Right cardiac atrium (tissue), 5 donors: ENCODE measurements around the gene CNOT3. TPM values are rescaled to one million over a fixed set of nuclear protein-coding genes. Genes with fewer than 3 reads are reported as not detected.

Experiments
- ATAC-seq, 2 donors: fragments of 200-7000 bp; cut with Tn5 transposase; one replicate each; pipeline versions ENCODE4 v1.8.0 to v1.9.1; 2020; ENCODE audit warnings: moderate library complexity in 2 of 2, mild to moderate bottlenecking in 1 of 2
- DNase-seq, 3 donors: peaks; one replicate each; pipeline ENCODE4 v3.0.0-alpha.2; 2020
- H3K27ac ChIP-seq: one replicate; pipeline ENCODE4 v1.5.1; 2013; ENCODE audit warnings: mild to moderate bottlenecking, low read length, control low read depth, moderate library complexity
- H3K27me3 ChIP-seq: one replicate; pipeline ENCODE4 v1.6.1; 2013; ENCODE audit not compliant: control insufficient read depth, insufficient read depth
- H3K4me1 ChIP-seq: one replicate; pipeline ENCODE4 v1.6.1; 2013; ENCODE audit warnings: low read length; ENCODE audit not compliant: control insufficient read depth, insufficient read depth
- H3K4me3 ChIP-seq: one replicate; pipeline ENCODE4 v1.5.1; 2013; ENCODE audit warnings: low read length, control low read depth
- H3K9me3 ChIP-seq: one replicate; pipeline ENCODE4 v1.6.1; 2013; ENCODE audit warnings: low read length; ENCODE audit not compliant: control insufficient read depth
- whole genome bisulfite sequencing: extraction: QIAGEN DNeasy Blood & Tissue Kit; methylation state at CpG from one replicate; pipeline ENCODE4 v1.1.7; 2013; 5-methylcytosine and 5-hydroxymethylcytosine counted together
- intact Hi-C, 4 donors: fragments of 100-400 bp; cut with DNase I; formaldehyde crosslinking; loops; one replicate each; pipeline versions ENCODE4 v1.11.0 to v1.14.0; 2022 to 2023
- polyA plus RNA-seq: library from polyadenylated mRNA; stranded (reverse); fragments of 200-250 nt; gene quantifications from one replicate; pipeline ENCODE4 v1.2.3, GENCODE V29; 2013
- total RNA-seq, 4 donors: library from RNA; stranded (reverse); fragmentation: NEBNext Ultra II Directional; extraction: Animal tissue kit (Norgen Biotek cat#: 25700); gene quantifications; one replicate each; pipeline ENCODE4 v1.2.1, GENCODE V29; 2021
- donor health status: healthy with polysubstance abuse.
- donor health status: DM: no; HTN: yes; CAD: no.
- donor health status: DM: no; HTN: no; CAD: no.
- donor health status: DM: no; HTN: yes; CAD: no; lungs with severe emphysema.
- donor health status: DM: yes; HTN: yes; CAD: no.

CNOT3 gene
- total and polyA plus RNA-seq, 5 donors = 18.2 to 26.5 (median 20.9) TPM

DNA sequence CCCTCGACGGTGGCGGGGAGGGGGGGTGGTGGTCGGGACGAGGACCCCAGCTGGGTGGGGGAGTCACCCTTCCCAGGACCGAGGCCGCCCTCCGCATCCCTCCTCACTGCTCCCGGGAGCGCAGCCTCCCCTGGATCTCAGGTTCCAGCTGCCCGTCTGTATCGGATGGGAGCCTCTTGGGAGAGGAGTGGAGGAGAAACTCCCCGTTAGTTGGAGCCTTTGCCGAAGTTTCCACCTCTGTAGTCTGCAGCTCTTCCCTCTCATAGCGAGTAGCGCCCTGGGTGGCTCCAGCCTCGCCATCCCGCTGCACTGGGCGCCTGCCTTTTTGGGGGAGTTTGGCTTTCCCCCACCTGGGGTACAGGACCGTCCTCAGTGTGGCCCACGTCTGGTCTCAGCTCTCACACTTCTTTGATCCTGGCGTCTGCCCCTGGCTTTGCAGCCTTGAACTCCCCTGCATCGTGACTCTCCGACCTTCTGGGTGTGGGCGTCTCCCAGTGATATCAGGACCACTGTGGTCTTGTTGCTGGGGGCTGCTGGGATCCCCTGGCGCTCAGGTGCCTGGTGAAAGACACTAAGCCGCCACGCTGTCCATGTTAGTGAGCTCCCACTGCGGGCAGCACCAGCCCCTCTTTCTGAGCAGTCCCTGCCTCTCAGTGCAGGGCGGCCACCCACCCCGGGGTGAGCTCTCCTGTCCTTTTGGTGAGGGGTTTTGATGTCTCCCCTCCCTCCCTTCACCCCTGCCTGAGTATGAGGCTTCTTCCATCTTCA, 1.1 kb downstream of the CNOT3 start:
- intact Hi-C loops = no loop called here
- Histone ChIP-seq H3K27ac (no peak overlapping the region), H3K27me3 (no peaks in the 10 kb centered on the region), H3K9me3 (no peaks in the 10 kb centered on the region), H3K4me3 (peak overlapping the region; percentile 88), H3K4me1 (peaks cover 5% of the 10 kb centered on the region)
- ATAC-seq (no peak), DNase-seq (peak in 2 of 3 donors; percentile 49 to 69)
- WGBS = 23% methylated on average over 31 of the region's 31 CpGs

DNA sequence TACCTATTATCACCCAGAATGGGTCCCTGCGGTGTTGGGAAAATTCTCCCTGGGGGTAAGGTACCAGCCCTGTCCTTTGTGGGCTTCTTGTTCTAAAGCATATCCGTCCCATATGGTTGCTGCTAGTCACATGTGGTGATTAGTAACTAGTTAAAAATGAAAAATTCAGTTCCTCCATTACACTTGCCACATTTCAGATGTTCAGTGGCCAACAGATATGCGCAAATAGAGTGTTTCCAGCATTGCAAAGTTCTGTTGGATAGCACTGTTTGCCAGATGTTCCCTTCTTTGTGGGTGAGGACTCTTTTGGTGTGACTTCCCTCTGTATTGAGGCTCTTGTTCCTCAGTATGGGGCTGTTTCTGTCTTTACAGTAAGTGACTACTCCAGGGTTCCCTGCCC, 3.8 kb downstream of the CNOT3 start:
- H3K27ac ChIP-seq = no peak overlapping the region
- DNase-seq (no peak), ATAC-seq (no peak)
- WGBS = 92% methylated on average over 3 of the region's 3 CpGs
- H3K9me3 ChIP-seq = no peaks in the 10 kb centered on the region
- intact Hi-C loops = no loop called here
- H3K4me3 ChIP-seq = no peak overlapping the region
- H3K4me1 ChIP-seq = peaks cover 3% of the 10 kb centered on the region
- no peaks in the 10 kb centered on the region for H3K27me3 ChIP-seq

DNA sequence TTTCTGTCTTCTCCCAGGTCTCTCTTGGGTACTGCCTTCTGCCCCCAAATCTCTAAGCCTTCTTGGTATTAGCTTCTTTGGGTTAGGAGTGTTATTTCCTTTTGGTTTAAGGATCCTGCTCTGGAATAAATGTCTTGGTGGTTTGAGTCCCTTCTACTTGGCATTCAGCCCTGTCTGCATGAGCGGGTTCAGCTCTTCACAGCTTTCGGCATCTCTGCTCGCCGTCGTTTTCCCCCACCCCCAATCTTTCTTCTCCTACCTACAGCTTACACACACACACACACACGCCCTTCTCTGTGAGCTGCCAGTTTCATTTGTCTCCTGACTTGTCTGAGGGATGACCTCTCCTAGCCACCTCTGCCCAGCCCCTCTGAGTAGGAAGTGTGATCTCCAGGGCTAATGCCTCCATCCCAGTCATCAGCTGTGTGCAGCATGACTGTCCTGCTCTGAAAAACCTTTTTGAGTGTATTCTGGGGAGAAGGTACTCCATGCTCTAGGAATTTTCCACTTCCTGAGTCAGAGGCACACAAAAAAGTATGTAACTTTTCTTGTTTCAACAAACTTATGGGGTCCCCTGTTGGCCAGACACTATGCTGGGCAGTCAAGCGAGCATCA, 4.7 kb downstream of the CNOT3 start:
- no peaks in the 10 kb centered on the region for H3K9me3 ChIP-seq
- ATAC-seq (no peak), DNase-seq (no peak)
- peaks cover 3% of the 10 kb centered on the region for H3K4me1 ChIP-seq
- no peak overlapping the region for H3K4me3 ChIP-seq
- H3K27me3 ChIP-seq = no peaks in the 10 kb centered on the region
- H3K27ac ChIP-seq = no peak overlapping the region
- intact Hi-C loops = no loop called here
- WGBS = 84% methylated on average over 7 of the region's 7 CpGs

DNA sequence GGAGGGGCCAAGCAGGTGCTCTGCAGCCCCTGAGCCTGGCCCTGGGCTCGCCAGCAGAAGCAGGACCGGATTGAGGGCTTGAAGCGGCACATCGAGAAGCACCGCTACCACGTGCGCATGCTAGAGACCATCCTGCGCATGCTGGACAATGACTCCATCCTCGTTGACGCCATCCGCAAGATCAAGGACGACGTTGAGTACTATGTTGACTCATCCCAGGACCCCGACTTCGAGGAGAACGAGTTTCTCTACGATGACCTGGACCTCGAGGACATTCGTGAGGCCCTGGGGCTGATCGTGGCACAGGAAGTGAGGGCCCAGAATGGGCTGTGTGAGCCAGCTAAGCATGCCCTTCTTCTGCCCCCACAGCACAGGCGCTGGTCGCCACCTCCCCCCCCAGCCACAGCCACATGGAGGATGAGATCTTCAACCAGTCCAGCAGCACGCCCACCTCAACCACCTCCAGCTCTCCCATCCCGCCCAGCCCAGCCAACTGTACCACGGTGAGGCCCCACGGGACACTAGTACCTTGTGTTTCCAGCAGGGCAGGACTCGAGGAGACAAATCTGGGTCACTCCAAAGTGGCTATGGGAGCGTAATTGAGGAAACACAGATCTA, 8.1 kb downstream of the CNOT3 start:
- H3K4me1 ChIP-seq = no peaks in the 10 kb centered on the region
- no peaks in the 10 kb centered on the region for H3K9me3 ChIP-seq
- 91% methylated on average over 28 of the region's 28 CpGs for WGBS
- ATAC-seq (no peak), DNase-seq (peak in 1 of 3 donors; percentile 56)
- H3K27me3 ChIP-seq = no peaks in the 10 kb centered on the region
- H3K4me3 ChIP-seq = no peak overlapping the region
- H3K27ac ChIP-seq = no peak overlapping the region
- intact Hi-C loops = no loop called here

DNA sequence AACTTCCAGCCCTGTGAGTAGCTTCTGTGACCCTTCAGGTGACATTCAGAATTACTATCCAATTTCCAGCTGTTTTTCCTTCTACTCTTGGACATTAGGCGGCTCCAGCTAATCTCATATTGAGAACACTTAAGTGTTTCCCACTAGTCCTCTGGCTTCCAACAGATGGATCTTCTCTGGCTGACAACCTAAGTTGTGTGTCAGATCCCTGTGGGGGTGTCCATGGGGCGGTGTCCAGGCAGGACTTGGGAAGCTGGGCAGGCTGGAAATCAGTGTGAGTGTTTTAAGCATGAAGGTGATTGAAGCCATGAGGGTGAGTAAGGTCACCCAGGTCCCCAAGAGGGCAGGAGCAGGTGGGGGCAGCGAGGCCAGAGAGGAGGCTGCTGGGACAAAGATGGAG, 10.1 kb downstream of the CNOT3 start:
- DNase-seq (peak; percentile 55 to 77 (median 70)), ATAC-seq (peak; percentile 4 to 19)
- Histone ChIP-seq H3K4me3 (no peak overlapping the region), H3K27ac (no peak overlapping the region), H3K9me3 (no peaks in the 10 kb centered on the region), H3K4me1 (no peaks in the 10 kb centered on the region), H3K27me3 (no peaks in the 10 kb centered on the region)
- WGBS = 65% methylated on average over 3 of the region's 3 CpGs
- intact Hi-C loops = no loop called here

DNA sequence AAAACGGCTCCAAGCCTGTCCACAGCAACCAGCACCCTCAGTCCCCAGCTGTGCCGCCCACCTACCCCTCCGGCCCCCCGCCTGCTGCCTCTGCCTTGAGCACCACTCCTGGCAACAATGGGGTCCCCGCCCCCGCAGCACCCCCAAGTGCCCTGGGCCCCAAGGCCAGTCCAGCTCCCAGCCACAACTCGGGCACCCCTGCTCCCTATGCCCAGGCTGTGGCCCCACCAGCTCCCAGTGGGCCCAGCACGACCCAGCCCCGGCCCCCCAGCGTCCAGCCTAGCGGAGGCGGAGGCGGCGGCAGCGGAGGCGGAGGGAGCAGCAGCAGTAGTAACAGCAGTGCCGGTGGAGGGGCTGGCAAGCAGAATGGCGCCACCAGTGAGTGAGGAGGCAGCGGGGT, 10.6 kb downstream of the CNOT3 start:
- Histone ChIP-seq H3K27ac (no peak overlapping the region), H3K4me1 (no peaks in the 10 kb centered on the region), H3K9me3 (no peaks in the 10 kb centered on the region), H3K27me3 (no peaks in the 10 kb centered on the region), H3K4me3 (no peak overlapping the region)
- intact Hi-C loops = no loop called here
- ATAC-seq (no peak), DNase-seq (peak in 1 of 3 donors; percentile 72)
- 74% methylated on average over 19 of the region's 19 CpGs for WGBS

DNA sequence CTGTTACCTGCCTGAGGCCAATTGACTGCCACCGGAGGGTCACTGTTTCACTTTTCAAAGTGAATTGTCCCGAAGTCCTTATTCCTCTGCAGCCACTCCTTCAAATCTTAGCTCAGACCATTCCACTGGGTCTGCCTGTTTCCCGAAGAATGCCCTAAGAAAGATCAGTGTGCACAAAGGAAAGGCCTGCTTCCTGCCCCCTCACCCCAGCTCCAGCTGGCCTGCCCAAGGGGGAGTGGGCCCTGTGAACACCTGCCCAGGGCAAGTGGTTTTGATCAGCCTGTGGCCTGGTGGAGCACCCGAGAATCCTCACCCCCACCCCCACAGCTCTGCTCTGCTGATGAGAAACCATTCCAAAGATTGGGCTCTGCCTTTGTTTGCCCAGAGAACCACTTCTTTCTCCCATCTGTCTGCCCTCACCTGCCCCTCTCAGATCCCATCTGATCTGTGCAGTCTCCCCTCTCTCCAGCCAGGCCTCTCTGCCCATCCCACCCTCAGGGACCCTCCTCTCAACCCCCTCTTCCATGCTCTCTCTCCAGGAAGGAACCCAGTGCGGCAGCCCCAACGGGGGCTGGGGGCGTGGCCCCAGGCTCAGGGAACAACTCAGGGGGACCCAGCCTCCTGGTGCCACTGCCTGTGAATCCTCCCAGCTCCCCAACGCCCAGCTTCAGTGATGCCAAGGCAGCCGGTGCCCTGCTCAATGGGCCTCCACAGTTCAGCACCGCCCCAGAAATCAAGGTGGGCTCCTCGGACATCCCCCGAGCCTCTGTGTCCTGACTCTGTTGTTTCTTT, 11.7 kb downstream of the CNOT3 start:
- Histone ChIP-seq H3K4me1 (no peaks in the 10 kb centered on the region), H3K4me3 (no peak overlapping the region), H3K27me3 (no peaks in the 10 kb centered on the region), H3K9me3 (no peaks in the 10 kb centered on the region), H3K27ac (no peak overlapping the region)
- ATAC-seq (no peak), DNase-seq (no peak)
- WGBS = 78% methylated on average over 12 of the region's 12 CpGs
- intact Hi-C loops = no loop called here

DNA sequence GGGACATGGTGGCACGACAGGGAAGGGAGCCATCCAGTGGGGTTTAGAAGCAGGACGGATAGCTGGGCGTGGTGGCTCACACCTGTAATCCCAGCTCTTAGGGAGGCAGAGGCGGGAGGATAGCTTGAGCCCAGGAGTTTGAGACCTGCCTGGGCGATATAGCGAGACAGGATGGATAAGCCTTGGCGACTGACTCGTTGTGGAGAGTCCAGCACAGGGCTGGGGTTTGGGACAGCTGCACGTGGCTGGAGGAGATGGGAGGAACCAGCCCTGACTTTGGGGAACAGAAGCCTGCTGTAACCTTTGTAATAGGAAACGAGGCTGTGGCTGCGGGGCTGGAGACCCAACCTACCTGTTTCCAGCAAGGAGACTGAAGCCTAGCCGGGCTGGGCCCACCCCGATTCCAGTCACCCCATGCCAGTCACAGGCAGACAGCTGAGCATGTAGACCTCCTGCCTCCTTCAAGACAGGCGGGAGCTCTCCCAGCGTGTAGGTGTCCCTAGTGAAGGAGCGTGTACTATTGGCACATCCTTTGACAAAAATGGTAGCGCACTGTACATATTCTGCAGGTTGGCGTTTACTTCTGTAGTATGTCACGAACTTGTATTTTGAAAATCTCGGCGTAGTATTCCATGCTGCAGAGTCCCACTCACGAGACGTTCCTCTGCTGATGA, 13.9 kb downstream of the CNOT3 start:
- Histone ChIP-seq H3K4me1 (no peaks in the 10 kb centered on the region), H3K27me3 (no peaks in the 10 kb centered on the region), H3K4me3 (no peak overlapping the region), H3K9me3 (no peaks in the 10 kb centered on the region), H3K27ac (no peak overlapping the region)
- no peak for ATAC-seq
- intact Hi-C loops = no loop called here
- WGBS = 84% methylated on average over 23 of the region's 23 CpGs
- DNase-seq = peak in 1 of 3 donors; percentile 40

DNA sequence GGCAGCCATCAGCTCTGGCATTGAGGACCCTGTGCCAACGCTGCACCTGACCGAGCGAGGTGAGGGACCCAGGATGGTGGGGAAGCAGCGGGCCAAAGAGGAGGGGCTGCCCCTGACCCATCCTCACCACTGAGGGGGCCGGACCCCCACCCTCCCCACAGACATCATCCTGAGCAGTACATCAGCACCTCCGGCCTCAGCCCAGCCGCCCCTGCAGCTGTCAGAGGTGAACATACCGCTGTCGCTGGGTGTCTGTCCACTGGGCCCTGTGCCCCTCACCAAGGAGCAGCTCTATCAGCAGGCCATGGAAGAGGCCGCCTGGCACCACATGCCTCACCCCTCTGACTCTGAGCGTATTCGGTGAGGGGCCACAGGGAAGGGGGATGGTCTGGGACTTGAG, 14.7 kb downstream of the CNOT3 start:
- no peak overlapping the region for H3K27ac ChIP-seq
- WGBS = 88% methylated on average over 12 of the region's 12 CpGs
- H3K27me3 ChIP-seq = no peaks in the 10 kb centered on the region
- ATAC-seq (peak in 1 of 2 donors; percentile 4), DNase-seq (no peak)
- H3K9me3 ChIP-seq = no peaks in the 10 kb centered on the region
- no peaks in the 10 kb centered on the region for H3K4me1 ChIP-seq
- intact Hi-C loops = no loop called here
- no peak overlapping the region for H3K4me3 ChIP-seq

DNA sequence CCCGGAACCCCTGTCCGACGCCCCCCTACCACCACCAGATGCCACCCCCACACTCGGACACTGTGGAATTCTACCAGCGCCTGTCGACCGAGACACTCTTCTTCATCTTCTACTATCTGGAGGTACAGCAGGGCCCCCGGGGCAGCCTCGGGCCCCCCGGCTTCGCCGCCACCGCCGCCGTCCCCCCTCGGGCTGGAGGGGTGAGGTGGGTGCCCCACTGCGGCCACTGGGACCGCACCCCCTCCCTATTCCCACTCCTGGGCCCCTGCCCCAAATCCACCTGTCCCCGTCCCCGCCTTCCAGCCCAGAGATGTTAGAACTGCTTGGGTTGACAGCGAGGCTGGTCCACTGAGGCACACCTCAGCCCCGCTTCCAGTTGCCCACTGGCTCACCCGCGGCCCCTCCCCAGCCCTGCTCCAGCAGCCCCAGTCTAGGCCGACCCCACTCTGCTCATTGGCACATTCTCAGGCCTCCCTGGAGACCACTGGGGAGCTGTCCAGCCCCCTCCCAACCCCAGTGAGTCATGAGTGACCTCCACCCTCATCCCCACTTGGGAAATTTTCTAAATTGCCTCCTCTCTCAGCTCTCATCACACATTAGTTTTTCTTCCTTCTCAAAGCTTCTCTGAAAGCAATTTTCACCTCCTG, 15.4 kb downstream of the CNOT3 start:
- DNase-seq (peak in 1 of 3 donors; percentile 61), ATAC-seq (peak; percentile 5 to 9)
- 88% methylated on average over 25 of the region's 25 CpGs for WGBS
- Histone ChIP-seq H3K4me1 (no peaks in the 10 kb centered on the region), H3K27me3 (no peaks in the 10 kb centered on the region), H3K9me3 (no peaks in the 10 kb centered on the region), H3K27ac (no peak overlapping the region), H3K4me3 (no peak overlapping the region)
- intact Hi-C loops = no loop called here
